Prostate gland (tissue), 2 donors: ENCODE results near the gene NGEF. TPM values are rescaled to one million over a fixed set of nuclear protein-coding genes. Genes with fewer than 3 reads are reported as not detected.

Source experiments
- DNase-seq: peaks from one replicate; pipeline ENCODE4 v3.0.0-alpha.2; 2019; ENCODE audit warnings: low spot score
- H3K27ac ChIP-seq, 2 donors: fragments of 200-600 bp; sonication (generic); 2 replicates each; pipeline ENCODE4 v1.5.1; 2017 to 2019
- H3K27me3 ChIP-seq: fragments of 200-600 bp; sonication (generic); replicated peaks from 2 replicates; pipeline ENCODE4 v1.5.1; 2019; ENCODE audit not compliant: insufficient read depth
- H3K36me3 ChIP-seq, 2 donors: fragments of 200-600 bp; sonication (generic); 1 replicate in 1 of 2; 2 replicates in 1 of 2; pipeline versions ENCODE4 v1.5.1 to v1.8.1; 2017 to 2019
- H3K4me1 ChIP-seq: fragments of 200-600 bp; sonication (generic); replicated peaks from 2 replicates; pipeline ENCODE4 v1.5.1; 2019
- H3K4me3 ChIP-seq, 2 donors: fragments of 200-600 bp; sonication (generic); 2 replicates each; pipeline ENCODE4 v1.5.1; 2017 to 2019
- H3K9me3 ChIP-seq: fragments of 200-600 bp; sonication (generic); 2 replicates; pipeline ENCODE4 v1.5.1; 2017
- CTCF ChIP-seq, 4 experiments: fragments of 200-600 bp in 2 of 4; fragments of 450-650 bp in 2 of 4; sonication (generic) in 2 of 4; IDR thresholded peaks; 1 replicate in 3 of 4; 2 replicates in 1 of 4; pipeline ENCODE4 v1.5.1; 2016 to 2019; ENCODE audit warnings: antibody characterized with exemption in 4 of 4, mild to moderate bottlenecking in 2 of 4, moderate library complexity in 2 of 4
- POLR2A ChIP-seq: fragments of 450-650 bp; IDR thresholded peaks from one replicate; pipeline ENCODE4 v1.6.1; 2016; ENCODE audit warnings: antibody characterized with exemption, mild to moderate bottlenecking
- POLR2AphosphoS5 ChIP-seq: sonication (generic); formaldehyde crosslinking; IDR thresholded peaks from one replicate; pipeline ENCODE4 v1.6.1; 2017; ENCODE audit warnings: antibody characterized with exemption
- WGBS: methylation state at CpG from one replicate; pipeline ENCODE4 v1.1.5; 2018; 5-methylcytosine and 5-hydroxymethylcytosine counted together
- intact Hi-C: fragments of 100-400 bp; cut with DNase I; formaldehyde crosslinking; loops from one replicate; pipeline ENCODE4 v1.14.2; 2022
- total RNA-seq, 2 donors: library from RNA; depleted of rRNA; stranded (reverse); fragments of >200 nt; gene quantifications; one replicate each; pipeline ENCODE4 v1.1.0, GENCODE V29; 2016

Gene NGEF
- total RNA-seq, 2 donors from 2014 or later = 2.0 to 19.0 TPM

GRCh38 chr2:233039212-233039845 lies 26.3 kb upstream of the NGEF start:
- H3K27me3 ChIP-seq = no peaks in the 10 kb centered on the region
- no peaks in the 10 kb centered on the region for H3K36me3 ChIP-seq
- no peak overlapping the region for H3K4me3 ChIP-seq
- no peak for DNase-seq
- no peaks in the 10 kb centered on the region for H3K9me3 ChIP-seq
- H3K27ac ChIP-seq = no peak overlapping the region
- intact Hi-C loops = no loop called here
- no peak for TF ChIP-seq CTCF (IDR thresholded peaks at IDR 0.05)
- no peak for TF ChIP-seq POLR2A
- no peak for TF ChIP-seq POLR2AphosphoS5
- 60% methylated on average over 8 of the region's 8 CpGs for WGBS
- no peaks in the 10 kb centered on the region for H3K4me1 ChIP-seq

GRCh38 chr2:233037078-233037477 lies 24.0 kb upstream of the NGEF start:
- TF ChIP-seq CTCF (IDR thresholded peaks at IDR 0.05) = no peak
- no peak for TF ChIP-seq POLR2AphosphoS5
- no peak for TF ChIP-seq POLR2A
- H3K27me3 ChIP-seq = no peaks in the 10 kb centered on the region

GRCh38 chr2:233036162-233036838 lies 23.2 kb upstream of the NGEF start:
- H3K9me3 ChIP-seq = no peaks in the 10 kb centered on the region
- H3K27me3 ChIP-seq = no peaks in the 10 kb centered on the region
- no peaks in the 10 kb centered on the region for H3K4me1 ChIP-seq
- no peak overlapping the region for H3K4me3 ChIP-seq
- TF ChIP-seq POLR2AphosphoS5 (no peak), POLR2A (no peak), CTCF (IDR thresholded peaks at IDR 0.05) (no peak)
- no peak for DNase-seq
- no peaks in the 10 kb centered on the region for H3K36me3 ChIP-seq
- no peak overlapping the region for H3K27ac ChIP-seq
- intact Hi-C loops = no loop called here
- 89% methylated on average over 12 of the region's 12 CpGs for WGBS

More at GRCh38 chr2:233037078-233037477, 24.0 kb upstream of the NGEF start:
- intact Hi-C loops = no loop called here
- H3K4me1 ChIP-seq = no peaks in the 10 kb centered on the region
- H3K4me3 ChIP-seq = no peak overlapping the region
- no peak overlapping the region for H3K27ac ChIP-seq
- 87% methylated on average over 2 of the region's 2 CpGs for WGBS
- H3K36me3 ChIP-seq = no peaks in the 10 kb centered on the region
- no peaks in the 10 kb centered on the region for H3K9me3 ChIP-seq
- DNase-seq = no peak

GRCh38 chr2:233035426-233036161 lies 22.5 kb upstream of the NGEF start:
- no peaks in the 10 kb centered on the region for H3K27me3 ChIP-seq
- H3K27ac ChIP-seq = no peak overlapping the region
- H3K36me3 ChIP-seq = no peaks in the 10 kb centered on the region
- H3K4me1 ChIP-seq = no peaks in the 10 kb centered on the region
- TF ChIP-seq POLR2AphosphoS5 = no peak
- TF ChIP-seq POLR2A = no peak
- TF ChIP-seq CTCF (IDR thresholded peaks at IDR 0.05) = no peak
- WGBS = 94% methylated on average over 23 of the region's 23 CpGs
- H3K4me3 ChIP-seq = no peak overlapping the region
- DNase-seq = no peak
- intact Hi-C loops = no loop called here
- no peaks in the 10 kb centered on the region for H3K9me3 ChIP-seq
